CD4-positive, alpha-beta T cell treated with Interleukin-4 for 4 hours (primary cell): ENCODE results near the gene PAX9.
"Not testable (repeated sequence)": the region's sequence is repeated elsewhere in the genome, so short reads cannot be mapped to it uniquely, and the experiment has no call there.

Experiments used
- DNase-seq: peaks from one replicate; pipeline ENCODE4 v3.0.0-alpha.2; 2020

The PAX9 gene

DNA sequence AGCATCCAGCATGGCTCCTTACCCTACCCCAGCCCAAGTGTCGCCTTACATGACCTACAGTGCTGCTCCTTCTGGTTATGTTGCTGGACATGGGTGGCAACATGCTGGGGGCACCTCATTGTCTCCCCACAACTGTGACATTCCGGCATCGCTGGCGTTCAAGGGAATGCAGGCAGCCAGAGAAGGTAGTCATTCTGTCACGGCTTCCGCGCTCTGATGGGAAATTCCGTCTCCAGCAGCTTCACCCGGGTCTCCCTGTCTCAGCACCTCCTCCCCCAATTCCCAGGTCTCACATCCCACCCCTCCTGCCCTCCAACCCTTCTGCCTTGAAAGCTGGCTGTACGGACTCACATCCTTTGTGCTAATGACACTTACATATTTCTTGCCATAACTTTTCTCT is 14.6 kb downstream of the PAX9 start:
- DNase-seq, result no peak

DNA sequence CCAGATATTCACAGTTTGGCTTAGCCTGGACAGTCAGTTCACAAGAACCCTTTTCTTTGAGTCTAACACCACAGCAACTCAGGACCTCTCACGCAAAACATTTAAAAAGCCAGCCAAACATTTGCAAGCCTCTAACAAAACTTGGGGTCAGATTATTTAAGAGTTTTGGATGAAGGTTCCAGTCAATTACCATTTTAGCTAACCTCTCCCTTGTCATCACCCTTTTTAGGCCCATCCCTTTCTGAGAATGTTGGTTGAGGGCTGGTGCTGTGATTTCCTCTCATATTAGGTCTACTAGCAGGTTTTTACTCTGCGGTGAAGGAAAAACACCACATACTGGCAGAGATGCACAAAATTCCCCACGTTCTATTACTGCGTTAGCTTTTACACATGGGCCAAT is 20.7 kb downstream of the PAX9 start:
- no peak for DNase-seq

DNA sequence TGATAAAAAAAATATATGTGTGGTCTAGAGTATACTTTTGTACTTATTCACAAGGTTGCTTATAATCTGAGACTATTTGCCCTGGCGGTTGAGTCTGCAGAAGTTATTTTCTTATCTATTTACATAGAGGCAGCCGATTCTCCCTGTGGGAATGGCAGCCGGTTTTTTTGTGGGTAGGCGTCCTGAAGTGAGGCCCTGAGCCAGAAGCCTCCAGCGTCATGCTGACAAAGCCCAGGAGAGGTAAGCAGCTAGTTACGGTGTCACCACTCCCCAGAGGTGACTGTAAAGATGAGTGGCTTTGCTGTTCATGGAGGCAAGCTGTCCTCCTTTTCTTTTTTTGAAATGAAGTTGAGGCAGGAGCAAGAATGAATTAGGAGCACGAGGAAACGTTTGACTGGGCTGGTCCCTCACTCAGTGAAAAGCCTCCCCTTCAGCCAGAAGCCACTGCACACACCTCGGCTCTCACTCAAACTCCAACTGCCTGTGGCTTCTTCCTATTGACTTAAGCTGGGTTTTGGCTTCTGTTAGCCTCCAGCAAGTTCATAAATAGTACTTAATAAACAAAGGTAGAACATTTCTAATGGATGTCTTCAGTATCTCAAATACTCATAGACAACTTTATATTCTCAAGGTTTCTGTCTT is 21.5 kb downstream of the PAX9 start:
- DNase-seq, result no peak

DNA sequence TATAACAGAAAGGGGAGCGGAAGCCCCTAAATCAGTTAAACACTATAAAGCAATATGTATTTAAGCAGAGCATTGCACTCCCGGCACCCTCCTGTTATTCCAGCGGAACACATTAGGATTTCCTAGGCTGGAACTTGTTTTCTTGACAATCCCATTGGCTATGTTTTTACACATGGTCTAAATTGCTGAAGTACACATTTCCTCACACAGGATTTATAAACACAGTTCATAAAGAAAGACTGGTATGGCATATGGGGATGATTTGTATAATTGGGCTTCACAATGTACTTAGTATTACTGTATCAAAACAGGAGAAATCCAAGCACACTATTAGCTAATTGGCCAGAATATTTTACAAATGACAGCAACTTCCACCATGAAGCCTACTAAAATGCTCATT is 23.3 kb downstream of the PAX9 start:
- DNase-seq, result no peak

DNA sequence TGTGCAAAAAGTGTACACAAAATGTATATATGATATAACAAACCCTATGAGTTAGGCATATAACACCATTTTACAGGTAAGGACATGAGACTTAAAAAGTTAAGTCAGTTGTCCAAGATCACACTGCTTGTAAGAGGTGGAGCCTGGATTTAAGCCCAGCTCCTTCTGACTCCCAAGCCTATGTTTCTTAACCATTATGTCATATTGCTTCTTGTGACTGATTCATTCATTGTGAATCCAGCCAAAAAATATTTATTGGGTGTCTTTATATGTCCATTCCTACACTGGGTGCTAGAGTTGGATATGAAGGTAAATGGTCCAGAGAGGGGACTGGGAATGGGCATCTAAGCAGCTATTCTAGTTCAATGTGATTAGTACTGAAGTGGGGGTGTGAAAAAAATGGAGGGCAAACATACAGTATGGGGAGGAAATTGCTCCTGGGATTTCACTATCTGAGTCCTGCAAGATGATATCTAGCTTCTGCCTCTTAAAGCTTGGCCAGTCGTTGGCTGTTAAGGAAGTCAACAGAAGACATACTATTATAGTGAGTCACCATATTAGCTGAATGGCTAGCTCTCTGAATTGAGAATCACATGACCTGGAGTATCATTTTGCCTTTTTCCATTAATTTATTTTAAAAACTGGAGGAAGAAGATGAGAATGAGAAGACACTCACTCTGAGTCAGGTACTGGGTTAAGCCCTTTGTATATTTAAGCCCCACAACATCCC is 28.8 kb downstream of the PAX9 start:
- DNase-seq, result no peak

DNA sequence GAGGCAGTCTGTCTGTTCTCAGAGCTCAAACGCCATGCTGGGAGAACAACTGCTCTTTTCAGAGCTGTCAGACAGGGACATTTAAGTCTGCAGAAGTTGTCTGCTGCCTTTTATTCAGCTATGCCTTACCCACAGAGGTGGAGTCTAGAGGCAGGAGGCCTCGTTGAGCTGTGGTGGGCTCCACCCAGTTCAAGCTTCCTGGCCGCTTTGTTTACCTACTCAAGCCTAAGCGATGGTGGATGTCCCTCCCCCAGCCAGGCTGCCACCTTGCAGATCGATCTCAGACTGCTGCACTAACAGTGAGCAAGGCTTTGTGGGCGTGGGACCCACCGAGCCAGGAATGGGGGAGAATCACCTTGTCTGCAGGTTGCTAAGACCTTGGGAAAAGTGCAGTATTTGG is 37.8 kb downstream of the PAX9 start:
- not testable (repeated sequence) for DNase-seq

DNA sequence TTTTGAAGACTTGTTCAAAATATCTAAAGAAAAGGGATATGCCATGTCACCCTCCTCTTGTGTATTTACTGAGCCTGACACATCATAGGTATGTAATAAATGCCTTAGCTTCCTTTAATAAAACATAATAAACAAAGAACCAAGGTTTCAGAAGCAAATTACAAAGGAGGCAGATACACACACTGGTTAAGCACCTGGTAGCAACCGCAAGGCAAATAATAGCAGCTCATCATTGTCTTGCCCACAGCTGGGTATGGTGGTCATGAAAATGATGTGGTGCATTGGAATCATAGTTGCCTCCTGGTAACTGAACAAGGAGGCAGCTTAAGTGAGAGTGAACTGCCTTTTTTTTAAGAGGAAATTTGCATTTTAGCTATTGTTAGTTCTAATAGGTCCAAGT is 39.0 kb downstream of the PAX9 start:
- DNase-seq, result no peak

DNA sequence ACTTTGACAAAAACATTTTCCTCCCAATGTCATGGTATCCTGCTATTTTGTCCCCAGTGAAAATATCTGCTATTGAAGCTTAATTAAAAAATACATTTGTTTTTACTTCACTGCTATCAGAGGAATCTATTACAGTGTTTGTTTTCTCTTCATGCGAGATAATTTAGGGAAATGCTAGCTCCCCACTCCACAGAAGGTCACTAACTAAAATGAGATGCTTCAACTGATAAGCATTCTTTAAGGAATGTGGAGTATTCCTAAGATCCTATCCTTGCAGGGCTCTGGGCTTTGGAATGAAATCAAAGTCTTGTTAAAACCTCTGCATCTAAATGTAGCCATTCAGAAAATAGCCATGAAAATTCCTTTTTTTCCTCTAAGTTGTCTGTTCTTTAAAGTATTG is 39.5 kb downstream of the PAX9 start:
- DNase-seq, result no peak

DNA sequence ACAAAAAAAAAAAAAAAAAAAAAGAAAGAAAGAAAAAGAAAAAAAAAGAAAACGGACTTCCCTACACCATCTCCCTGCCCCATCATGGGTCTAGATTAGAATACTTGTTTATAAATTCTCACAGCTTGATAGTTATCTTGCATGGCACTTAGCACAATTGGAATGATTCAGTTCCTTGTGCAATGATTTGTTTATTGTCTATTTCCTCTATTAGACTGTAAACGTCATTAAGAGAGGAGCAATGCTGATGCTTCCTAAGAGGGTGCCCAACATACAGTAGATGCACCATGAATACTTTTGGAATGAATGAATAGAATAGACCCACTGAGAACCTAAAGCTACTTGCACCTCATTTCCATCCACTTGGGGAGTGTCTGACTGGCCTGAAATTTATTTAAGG is 40.8 kb downstream of the PAX9 start:
- no peak for DNase-seq

DNA sequence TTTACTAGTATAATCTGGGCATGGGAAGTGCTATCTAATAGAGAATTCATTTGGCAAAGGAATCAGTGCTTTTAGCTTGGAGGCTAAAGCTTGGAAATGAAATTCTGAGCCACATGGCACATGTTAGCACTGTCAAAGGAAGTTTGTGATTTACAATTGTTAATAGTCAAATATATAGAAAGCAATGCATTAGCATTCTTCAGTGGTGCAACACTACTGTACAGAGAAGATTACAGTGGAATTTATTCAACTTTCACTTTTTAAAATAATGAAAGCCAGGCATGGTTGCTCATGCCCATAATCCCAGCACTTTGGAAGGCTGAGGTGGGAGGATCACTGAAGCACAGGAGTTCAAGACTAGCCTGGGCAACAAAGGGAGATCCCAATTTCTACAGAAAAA is 45.9 kb downstream of the PAX9 start:
- DNase-seq, result no peak

DNA sequence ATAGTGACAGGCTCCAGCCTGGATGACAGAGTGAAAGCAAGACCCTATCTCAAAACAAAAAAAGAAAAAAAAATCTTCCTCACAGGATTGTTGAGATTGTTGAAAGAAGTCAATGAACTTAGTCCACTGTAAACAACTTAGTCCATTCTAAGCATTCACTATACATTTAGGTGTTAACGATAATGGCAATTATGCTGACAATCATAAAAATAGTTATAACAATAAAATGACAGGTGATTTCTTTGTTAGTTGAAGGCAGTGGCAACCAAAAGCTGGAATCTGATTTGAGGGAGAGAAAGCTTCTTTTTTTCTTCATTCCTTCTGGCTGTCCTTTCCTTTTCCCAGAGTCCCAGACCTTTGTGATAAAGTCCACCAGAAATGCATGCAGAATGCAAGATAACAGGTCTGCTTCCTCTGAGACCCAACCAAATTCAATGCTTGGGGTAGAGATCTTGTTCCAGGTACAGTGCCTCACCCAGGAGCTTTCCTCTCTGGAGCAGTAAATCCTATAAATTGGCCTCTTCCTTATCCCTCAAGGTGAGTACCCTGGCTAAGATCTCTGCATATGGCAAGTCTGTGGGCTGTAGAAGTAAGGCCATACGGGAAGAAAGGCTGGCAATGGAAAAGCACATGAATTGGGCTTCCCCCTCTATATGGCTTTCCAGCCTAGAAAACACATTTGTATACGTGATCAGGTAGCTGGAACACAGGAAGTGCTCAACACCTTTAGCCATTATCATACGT is 52.5 kb downstream of the PAX9 start:
- no peak for DNase-seq

DNA sequence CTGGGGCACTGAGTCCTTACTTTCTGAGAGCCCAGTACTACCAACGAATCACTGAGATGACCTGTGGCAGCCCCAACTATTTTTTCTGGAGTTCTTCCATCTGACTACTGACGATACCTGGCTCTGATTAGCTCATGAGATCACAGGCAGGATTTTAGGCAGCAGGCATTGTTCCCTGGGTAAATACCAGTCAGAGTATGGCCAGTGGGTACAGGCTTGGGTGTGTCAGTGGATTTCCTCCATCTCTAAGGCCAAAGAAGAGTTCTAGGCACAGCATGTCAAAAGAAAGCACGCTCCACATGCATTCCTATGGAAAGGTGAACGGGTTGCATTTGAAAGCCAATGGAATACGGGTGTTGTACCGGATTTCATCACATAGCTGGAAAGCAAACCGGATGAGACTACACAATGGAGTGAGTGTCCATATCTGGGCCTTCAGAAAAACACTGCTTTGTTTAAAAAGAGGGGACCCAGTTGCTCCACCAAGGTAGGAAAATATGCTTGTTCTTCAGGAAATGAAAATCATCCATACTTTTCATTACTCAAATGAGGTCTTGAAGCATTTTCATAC is 55.0 kb downstream of the PAX9 start:
- no peak for DNase-seq

DNA sequence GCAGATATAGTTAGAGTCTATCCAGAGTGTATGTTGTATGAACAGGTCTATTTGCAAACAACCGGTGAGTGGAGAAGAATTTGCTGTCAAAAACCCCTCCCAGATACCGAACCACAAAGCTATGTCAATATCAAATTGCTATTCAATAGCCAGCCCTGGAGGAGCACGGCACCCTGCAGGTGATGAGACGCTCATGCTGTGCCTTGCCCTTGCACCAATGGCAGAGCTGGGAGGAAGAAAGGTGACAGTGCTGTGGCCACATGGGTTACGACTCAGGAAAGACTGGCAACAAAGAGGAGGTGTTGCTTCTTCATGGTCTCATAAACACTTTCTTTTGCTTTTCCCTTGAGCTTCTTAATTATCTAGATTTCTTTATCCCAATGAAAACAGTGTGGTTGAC is 55.7 kb downstream of the PAX9 start:
- no peak for DNase-seq

DNA sequence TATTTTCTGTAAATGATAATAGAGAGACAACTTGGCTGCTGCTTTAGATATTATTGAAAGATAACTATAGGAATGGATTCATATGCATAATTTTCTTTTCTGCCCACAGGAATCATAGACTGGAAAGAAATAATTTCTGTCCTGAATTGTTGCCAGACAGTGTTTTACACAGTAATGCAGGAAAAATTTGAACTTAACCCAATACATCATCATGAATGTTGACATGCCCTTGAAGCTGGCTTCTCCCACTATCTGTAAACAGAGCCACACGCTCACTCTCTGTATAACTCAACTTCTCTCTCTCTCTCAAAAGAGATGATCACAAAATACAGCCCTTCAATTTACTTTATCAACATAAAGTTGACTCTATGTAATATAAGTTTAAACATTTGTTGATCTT is 56.6 kb downstream of the PAX9 start:
- no peak for DNase-seq

DNA sequence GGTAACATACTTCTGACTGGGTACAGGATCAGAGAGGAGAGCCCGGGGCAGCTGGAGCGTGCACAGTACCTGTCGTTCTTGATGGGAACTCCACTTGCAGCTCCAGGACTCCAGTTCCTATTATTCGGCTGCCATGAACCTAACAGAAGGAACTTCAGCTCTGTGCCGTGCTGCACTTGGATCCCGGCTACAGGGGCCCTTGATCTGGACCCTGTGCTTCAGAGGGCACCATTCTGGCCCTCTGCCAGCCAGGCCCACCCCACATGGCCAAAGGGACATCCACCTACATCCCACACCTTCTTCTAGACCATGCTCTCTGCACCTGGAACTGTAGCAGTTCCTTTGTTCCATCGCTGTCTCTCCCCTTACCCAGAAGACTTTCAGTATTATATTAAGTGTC is 58.2 kb downstream of the PAX9 start:
- no peak for DNase-seq

DNA sequence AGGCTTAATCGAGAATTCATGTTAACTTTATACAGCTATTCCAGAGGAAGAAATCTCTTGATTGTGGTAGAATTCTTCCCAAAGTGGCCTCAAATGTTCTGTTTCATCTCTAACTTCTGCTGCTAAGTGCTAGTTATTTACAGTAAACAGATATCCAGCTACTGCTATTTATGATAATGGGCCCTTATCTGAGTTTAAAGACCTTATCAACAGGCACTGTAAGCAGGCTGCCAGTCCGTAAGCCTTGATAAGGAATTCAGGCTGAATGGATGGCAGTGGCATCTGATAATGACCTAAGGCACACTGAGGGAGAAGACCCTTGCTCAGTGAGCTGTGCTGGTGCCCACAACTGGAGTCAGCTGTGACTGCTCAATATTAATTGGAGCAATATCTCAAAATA is 59.0 kb downstream of the PAX9 start:
- DNase-seq, result no peak

DNA sequence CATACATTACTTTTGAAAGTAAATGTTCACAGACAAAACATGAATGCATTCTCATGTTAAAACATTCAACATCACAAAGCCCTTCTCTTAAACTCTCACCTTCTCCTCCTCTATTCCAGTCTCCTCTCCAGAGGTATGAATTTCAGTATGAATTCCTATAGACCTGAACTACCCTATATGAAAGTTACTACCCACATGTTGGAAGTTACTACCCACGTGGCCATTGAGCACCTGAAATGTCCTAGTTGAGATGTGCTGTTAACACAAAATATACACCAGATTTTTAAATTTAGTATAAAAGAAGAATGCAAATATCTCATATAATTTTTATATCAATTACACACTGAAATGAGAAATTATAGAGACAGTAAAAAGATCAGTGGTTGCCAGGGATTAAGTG is 60.2 kb downstream of the PAX9 start:
- no peak for DNase-seq

DNA sequence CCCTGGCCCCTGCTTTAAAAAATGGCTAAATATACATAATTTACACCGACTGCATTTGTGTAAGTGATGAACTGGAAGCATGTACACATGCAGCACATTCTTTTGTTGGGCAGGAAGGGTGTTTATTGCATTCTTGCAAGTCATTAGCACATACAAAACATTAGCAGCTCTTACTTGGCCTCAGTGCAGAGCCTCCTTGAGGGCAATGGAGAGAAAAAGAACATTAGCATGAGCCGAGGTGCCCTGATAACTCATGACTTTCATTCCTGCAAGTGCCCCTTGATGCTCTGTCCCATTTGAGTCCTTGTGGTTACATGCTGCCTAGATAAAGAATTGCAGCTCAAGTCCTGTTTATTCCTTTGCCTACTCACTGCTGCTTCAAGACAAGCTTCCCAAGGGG is 61.9 kb downstream of the PAX9 start:
- no peak for DNase-seq

DNA sequence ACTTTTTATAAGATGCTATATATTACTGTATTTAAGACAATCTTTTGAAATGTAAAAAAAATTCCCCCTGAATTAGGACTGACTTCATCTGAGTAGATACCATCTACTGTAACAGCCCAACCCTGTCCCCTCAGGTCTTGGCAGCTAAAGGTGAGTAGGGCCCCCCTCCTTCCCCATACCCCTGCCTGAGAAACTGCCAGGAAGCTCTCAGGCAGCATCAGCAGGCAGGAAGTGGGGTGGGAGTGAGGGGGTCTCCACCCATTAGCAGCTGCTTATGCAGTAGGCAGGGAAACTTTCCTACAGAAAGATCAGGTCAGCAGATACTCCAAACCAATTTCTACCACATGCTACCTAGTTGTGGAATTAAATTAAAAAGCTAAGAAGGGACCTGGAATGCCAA is 62.5 kb downstream of the PAX9 start:
- DNase-seq, result no peak

DNA sequence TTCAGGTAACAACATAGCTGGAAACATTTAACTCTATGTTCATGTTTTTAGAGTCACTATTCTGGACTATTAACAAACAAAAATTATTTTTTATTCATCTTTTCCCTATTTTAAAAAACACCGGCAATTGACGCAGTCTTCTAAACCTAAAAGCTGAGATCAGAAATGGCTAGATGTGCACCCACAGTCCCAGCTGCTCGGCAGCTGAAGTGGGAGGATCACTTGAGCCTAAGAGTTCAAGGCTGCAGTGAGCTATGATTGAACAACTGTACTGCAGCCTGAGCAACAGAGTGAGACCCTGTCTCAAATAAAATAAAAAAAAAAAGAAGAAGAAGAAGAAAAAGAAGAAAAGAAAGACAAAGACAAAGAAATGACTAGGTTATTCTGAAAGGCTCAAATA is 64.5 kb downstream of the PAX9 start:
- DNase-seq, result no peak
